Measurements from ENCODE around the gene HPGDS.
A peak's percentile ranks its signal among the peaks of the same experiment; 100 is the strongest.
"Not testable (repeated sequence)": the region's sequence is repeated elsewhere in the genome, so short reads cannot be mapped to it uniquely, and the experiment has no call there.

HPGDS gene

DNA sequence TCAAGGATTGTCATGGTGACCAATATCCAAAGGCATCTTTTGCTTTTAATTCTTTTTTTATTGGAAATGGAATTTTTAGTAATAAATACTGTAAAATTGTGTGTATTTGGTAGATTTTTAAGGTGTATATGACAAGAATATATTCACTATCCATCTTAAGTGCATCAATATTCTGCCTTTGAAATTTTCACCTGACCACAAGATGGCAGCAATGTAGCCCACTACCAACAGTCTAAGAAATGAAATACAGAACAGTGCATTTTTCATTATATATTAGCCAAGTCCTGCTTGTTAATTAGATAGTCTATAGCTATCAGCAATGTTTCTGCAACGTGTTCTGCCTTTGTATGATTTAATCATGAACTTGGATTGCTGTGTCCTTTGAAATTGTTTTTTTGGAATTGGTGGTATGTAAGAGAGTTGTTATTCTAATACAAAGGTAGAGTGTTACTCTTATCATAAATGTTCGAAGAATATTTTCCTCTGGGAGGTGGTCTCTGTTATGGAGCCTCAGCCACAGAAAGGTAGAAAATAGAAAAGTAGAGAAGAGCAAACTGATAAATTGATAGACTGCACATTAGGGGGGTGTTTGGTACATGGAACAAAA is 38.2 kb downstream of the HPGDS start:
- ChIA-PET CTCF (interaction anchor here (0.7 to 1.6 kb wide), 7 partner anchors 12 to 789 kb away, joined by 3 to 5 read pairs (median 3); no protein-coding TSS in a partner anchor), POLR2A (no interaction called here)
- no peak for TF ChIP-seq ZNF530 (tag by site-specific recombination; IDR thresholded peaks at IDR 0.05; ENCODE audit: low read depth)
- TF ChIP-seq ZNF654 (tag by site-specific recombination; IDR thresholded peaks at IDR 0.05; ENCODE audit: low read depth): peak; percentile 51
- H3K9me3 ChIP-seq (ENCODE audit: control insufficient read depth, insufficient read depth, low read depth, low read length): no peaks in the 10 kb centered on the region
- no peak overlapping the region for H3K4me3 ChIP-seq (ENCODE audit: low read depth, low read length)
- no peak overlapping the region for H3K27ac ChIP-seq (ENCODE audit: extremely low read depth, low read depth, low read length)
- H3K36me3 ChIP-seq (ENCODE audit: control insufficient read depth in 2 of 2, insufficient read depth in 1 of 2, low read length in 2 of 2): no peaks in the 10 kb centered on the region
- no peaks in the 10 kb centered on the region for H3K4me1 ChIP-seq (ENCODE audit: control insufficient read depth, insufficient read depth, low read length)

DNA sequence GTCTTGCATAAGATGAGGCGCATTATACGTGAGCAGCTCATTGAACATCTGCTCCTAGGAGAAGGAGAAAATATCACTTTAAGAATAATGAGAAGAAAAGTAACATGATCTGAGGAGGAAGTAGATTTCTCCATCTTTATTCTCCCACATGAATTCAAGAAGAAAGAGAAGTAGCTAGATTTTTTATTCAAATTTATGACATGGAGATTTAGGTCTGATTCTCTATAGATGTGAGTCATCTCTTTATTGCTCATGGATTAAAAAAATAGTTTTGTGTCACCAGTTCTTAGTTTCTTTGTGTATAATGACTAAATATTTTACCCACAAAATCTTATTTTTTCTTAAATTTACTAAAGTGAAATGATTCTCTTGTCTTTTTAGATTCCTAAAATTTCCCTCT is 40.4 kb downstream of the HPGDS start:
- CTCF ChIA-PET: interaction anchor here (0.6 kb wide), 1 partner anchor 167 kb away, joined by 4 read pairs; no protein-coding TSS in a partner anchor
- POLR2A ChIA-PET: no interaction called here
- Histone ChIP-seq H3K36me3 (ENCODE audit: control insufficient read depth in 2 of 2, insufficient read depth in 1 of 2, low read length in 2 of 2) (no peaks in the 10 kb centered on the region), H3K4me1 (ENCODE audit: control insufficient read depth, insufficient read depth, low read length) (no peaks in the 10 kb centered on the region), H3K27ac (ENCODE audit: extremely low read depth, low read depth, low read length) (no peak overlapping the region), H3K9me3 (ENCODE audit: control insufficient read depth, insufficient read depth, low read depth, low read length) (no peaks in the 10 kb centered on the region), H3K4me3 (ENCODE audit: low read depth, low read length) (no peak overlapping the region)
- TF ChIP-seq ZNF514 (tag by site-specific recombination; IDR thresholded peaks at IDR 0.05) (no peak), SCRT2 (tag by site-specific recombination; IDR thresholded peaks at IDR 0.05) (no peak), ZNF311 (tag by site-specific recombination; IDR thresholded peaks at IDR 0.05; ENCODE audit: borderline replicate concordance) (no peak), FEZF1 (tag by site-specific recombination; IDR thresholded peaks at IDR 0.05) (no peak), ZNF19 (tag by site-specific recombination; IDR thresholded peaks at IDR 0.05; ENCODE audit: low read depth) (no peak), ZNF785 (tag by site-specific recombination; IDR thresholded peaks at IDR 0.05) (no peak), HOXD13 (CRISPR knock-in tag; IDR thresholded peaks at IDR 0.05; ENCODE audit: borderline replicate concordance) (no peak)

DNA sequence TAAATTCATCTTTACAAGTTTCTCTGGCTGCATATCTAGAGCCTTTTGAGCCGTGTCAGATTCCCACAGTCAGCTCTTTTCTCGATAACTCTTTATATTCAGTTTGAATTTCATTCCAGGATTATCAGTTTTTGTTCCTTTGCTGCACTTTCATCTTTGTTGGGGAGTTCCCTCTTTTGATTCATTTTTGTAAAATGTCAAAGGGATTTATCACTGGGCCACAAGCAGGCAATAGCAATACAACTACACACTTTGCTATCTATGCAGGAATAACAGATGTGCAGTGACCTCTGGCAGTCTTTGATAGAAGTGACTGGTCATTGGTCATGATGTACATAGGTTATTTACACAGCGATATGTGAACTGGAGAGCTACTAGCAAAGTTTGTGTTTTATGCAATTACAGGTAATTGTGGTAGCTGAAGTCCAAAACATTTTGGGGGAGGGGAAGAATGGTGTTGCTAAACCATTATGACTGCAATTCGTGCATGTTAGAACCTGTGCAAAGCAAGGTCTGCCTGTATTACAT is 43.8 kb downstream of the HPGDS start:
- no peaks in the 10 kb centered on the region for H3K36me3 ChIP-seq (ENCODE audit: control insufficient read depth in 2 of 2, insufficient read depth in 1 of 2, low read length in 2 of 2)
- TF ChIP-seq, protein P1, sequence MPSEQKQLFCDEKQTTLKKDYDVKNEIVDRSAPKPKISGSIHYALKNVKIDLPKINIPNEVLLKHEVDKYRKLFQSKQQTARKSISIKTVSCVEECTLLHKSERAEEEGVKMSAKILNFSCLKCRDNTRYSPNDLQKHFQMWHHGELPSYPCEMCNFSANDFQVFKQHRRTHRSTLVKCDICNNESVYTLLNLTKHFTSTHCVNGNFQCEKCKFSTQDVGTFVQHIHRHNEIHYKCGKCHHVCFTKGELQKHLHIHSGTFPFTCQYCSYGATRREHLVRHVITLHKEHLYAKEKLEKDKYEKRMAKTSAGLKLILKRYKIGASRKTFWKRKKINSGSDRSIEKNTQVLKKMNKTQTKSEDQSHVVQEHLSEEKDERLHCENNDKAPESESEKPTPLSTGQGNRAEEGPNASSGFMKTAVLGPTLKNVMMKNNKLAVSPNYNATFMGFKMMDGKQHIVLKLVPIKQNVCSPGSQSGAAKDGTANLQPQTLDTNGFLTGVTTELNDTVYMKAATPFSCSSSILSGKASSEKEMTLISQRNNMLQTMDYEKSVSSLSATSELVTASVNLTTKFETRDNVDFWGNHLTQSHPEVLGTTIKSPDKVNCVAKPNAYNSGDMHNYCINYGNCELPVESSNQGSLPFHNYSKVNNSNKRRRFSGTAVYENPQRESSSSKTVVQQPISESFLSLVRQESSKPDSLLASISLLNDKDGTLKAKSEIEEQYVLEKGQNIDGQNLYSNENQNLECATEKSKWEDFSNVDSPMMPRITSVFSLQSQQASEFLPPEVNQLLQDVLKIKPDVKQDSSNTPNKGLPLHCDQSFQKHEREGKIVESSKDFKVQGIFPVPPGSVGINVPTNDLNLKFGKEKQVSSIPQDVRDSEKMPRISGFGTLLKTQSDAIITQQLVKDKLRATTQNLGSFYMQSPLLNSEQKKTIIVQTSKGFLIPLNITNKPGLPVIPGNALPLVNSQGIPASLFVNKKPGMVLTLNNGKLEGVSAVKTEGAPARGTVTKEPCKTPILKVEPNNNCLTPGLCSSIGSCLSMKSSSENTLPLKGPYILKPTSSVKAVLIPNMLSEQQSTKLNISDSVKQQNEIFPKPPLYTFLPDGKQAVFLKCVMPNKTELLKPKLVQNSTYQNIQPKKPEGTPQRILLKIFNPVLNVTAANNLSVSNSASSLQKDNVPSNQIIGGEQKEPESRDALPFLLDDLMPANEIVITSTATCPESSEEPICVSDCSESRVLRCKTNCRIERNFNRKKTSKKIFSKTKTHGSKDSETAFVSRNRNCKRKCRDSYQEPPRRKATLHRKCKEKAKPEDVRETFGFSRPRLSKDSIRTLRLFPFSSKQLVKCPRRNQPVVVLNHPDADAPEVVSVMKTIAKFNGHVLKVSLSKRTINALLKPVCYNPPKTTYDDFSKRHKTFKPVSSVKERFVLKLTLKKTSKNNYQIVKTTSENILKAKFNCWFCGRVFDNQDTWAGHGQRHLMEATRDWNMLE (tag by site-specific recombination; conservative IDR thresholded peaks at IDR 0.05; ENCODE audit: low read depth): no peak
- TF ChIP-seq ZNF768 (tag by site-specific recombination; IDR thresholded peaks at IDR 0.05): no peak
- TF ChIP-seq ZNF837 (tag by site-specific recombination; IDR thresholded peaks at IDR 0.05): no peak
- H3K4me3 ChIP-seq (ENCODE audit: low read depth, low read length): no peak overlapping the region
- no peaks in the 10 kb centered on the region for H3K4me1 ChIP-seq (ENCODE audit: control insufficient read depth, insufficient read depth, low read length)
- POLR2A ChIA-PET: no interaction called here
- H3K27ac ChIP-seq (ENCODE audit: extremely low read depth, low read depth, low read length): no peak overlapping the region
- CTCF ChIA-PET: no interaction called here
- no peaks in the 10 kb centered on the region for H3K9me3 ChIP-seq (ENCODE audit: control insufficient read depth, insufficient read depth, low read depth, low read length)

DNA sequence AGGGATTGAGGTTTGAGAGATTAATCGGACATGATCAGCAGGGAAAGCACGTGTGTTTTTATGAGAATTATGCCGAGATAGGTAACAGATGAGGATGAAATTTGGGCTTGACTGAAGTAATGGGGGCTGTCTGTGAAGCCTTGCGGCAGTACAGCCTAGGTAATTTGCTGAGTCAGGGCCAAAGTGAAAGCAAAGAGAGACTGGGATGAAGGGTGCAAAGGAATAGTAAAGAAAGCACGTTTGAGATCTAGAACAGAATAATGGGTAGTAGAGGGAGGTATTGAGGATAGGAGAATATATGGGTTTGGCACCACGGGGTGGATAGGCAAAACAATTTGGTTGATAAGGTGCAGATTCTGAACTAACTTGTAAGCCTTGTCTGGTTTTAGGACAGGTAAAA is 47.2 kb downstream of the HPGDS start:
- H3K27ac ChIP-seq (ENCODE audit: extremely low read depth, low read depth, low read length); H3K9me3 ChIP-seq (ENCODE audit: control insufficient read depth, insufficient read depth, low read depth, low read length); CTCF ChIA-PET; H3K4me3 ChIP-seq (ENCODE audit: low read depth, low read length); POLR2A ChIA-PET; H3K4me1 ChIP-seq (ENCODE audit: control insufficient read depth, insufficient read depth, low read length): not testable (repeated sequence)
- peaks cover 0 to 11% of the 10 kb centered on the region in 2 experiments; a peak in 1 of 3 replicates for H3K36me3 ChIP-seq (ENCODE audit: control insufficient read depth in 2 of 2, insufficient read depth in 1 of 2, low read length in 2 of 2)

DNA sequence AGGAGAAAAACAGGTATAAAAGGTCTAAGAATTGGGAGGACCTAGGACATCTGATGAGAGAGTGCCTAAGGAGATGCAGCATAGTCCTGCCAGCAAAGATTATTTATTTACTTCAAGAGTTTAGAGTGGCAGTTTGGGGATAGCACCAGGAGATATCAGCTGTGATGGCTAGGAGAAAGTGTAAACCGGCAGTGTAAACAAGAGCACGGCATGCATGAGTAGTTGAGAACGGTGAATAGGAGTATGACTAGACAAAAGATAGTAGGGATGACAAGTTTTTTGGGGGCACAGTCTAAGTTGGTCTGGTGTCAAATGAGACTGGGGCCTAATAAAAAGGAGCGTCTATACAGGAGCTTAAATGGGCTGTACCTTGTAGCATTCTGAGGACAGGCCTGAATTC is 48.7 kb downstream of the HPGDS start:
- H3K36me3 ChIP-seq (ENCODE audit: control insufficient read depth in 2 of 2, insufficient read depth in 1 of 2, low read length in 2 of 2): peaks cover 0 to 24% of the 10 kb centered on the region in 2 experiments; a peak in 1 of 3 replicates
- H3K27ac ChIP-seq (ENCODE audit: extremely low read depth, low read depth, low read length); H3K9me3 ChIP-seq (ENCODE audit: control insufficient read depth, insufficient read depth, low read depth, low read length); CTCF ChIA-PET; POLR2A ChIA-PET; H3K4me3 ChIP-seq (ENCODE audit: low read depth, low read length); H3K4me1 ChIP-seq (ENCODE audit: control insufficient read depth, insufficient read depth, low read length): not testable (repeated sequence)
